Heart right ventricle (tissue), 16 donors: ENCODE results near the gene ATP6V1C2. TPM values are rescaled to one million over a fixed set of nuclear protein-coding genes. Genes with fewer than 3 reads are reported as not detected.

Source experiments
- ATAC-seq, 8 donors: fragments of 200-7000 bp; cut with Tn5 transposase; one replicate each; pipeline ENCODE4 v1.9.1; 2020; ENCODE audit warnings: mild to moderate bottlenecking in 8 of 8, moderate library complexity in 8 of 8, moderate number of reproducible peaks in 1 of 8
- DNase-seq, 2 donors: peaks; one replicate each; pipeline ENCODE4 v3.0.0-alpha.2; 2020
- H3K27ac ChIP-seq, 10 donors: fragments of 200-600 bp; sonication (generic) in 2 of 10; one replicate each; pipeline versions ENCODE4 v1.5.0 to v1.8.0; 2020 to 2022; ENCODE audit warnings: mild to moderate bottlenecking in 3 of 10
- H3K27me3 ChIP-seq, 7 donors: fragments of 200-600 bp; one replicate each; pipeline ENCODE4 v1.8.0; 2021 to 2022; ENCODE audit warnings: mild to moderate bottlenecking in 2 of 7
- H3K36me3 ChIP-seq, 9 donors: fragments of 200-600 bp; sonication (generic) in 1 of 9; one replicate each; pipeline versions ENCODE4 v1.5.0 to v1.8.0; 2020 to 2022; ENCODE audit warnings: mild to moderate bottlenecking in 2 of 9
- H3K4me1 ChIP-seq, 9 donors: fragments of 200-600 bp; sonication (generic) in 1 of 9; one replicate each; pipeline versions ENCODE4 v1.5.0 to v1.8.0; 2020 to 2022; ENCODE audit warnings: mild to moderate bottlenecking in 4 of 9
- H3K4me3 ChIP-seq, 10 donors: fragments of 200-600 bp; sonication (generic) in 2 of 10; one replicate each; pipeline versions ENCODE4 v1.5.0 to v1.8.0; 2020 to 2022; ENCODE audit warnings: mild to moderate bottlenecking in 7 of 10, moderate library complexity in 2 of 10
- H3K9me3 ChIP-seq, 11 donors: fragments of 200-600 bp in 10 of 11; sonication (generic) in 2 of 11; one replicate each; pipeline versions ENCODE4 v1.5.0 to v1.8.0; 2013 to 2022; ENCODE audit warnings: mild to moderate bottlenecking in 2 of 11, control low read depth in 1 of 11, moderate library complexity in 1 of 11
- CTCF ChIP-seq, 9 donors: fragments of 200-600 bp; sonication (generic) in 2 of 9; IDR thresholded peaks; one replicate each; pipeline versions ENCODE4 v1.5.0 to v1.8.0; 2021 to 2022; ENCODE audit warnings: antibody characterized with exemption in 9 of 9, mild to moderate bottlenecking in 5 of 9, moderate library complexity in 1 of 9
- WGBS, 2 donors: extraction: QIAGEN DNeasy Blood & Tissue Kit; methylation state at CpG; one replicate each; pipeline ENCODE4 v1.1.7; 2013; ENCODE audit warnings: inconsistent platforms in 1 of 2; 5-methylcytosine and 5-hydroxymethylcytosine counted together
- intact Hi-C, 10 donors: fragments of 100-400 bp; cut with DNase I; formaldehyde crosslinking; loops; one replicate each; pipeline versions ENCODE4 v1.11.1 to v1.14.2; 2022
- polyA plus RNA-seq, 2 donors: library from polyadenylated mRNA; stranded (reverse); fragments of 200-250 nt; gene quantifications; one replicate each; pipeline ENCODE4 v1.2.3, GENCODE V29; 2013
- total RNA-seq, 10 donors: library from RNA; stranded (reverse); fragmentation: NEBNext Ultra II Directional in 3 of 10; extraction: Animal tissue kit (Norgen Biotek cat#: 25700) in 3 of 10; gene quantifications; one replicate each; pipeline versions ENCODE4 v1.2.1 to v1.2.4, GENCODE V29; 2021 to 2023
- donor health status: Arrhythmogenic right ventricular cardiomyopathy.
- donor health status: ischemic (EF 13 %, LVEDD 7.1; RV severe dilation, severe dysfunction).
- donor health status: healthy with polysubstance abuse.
- donor health status: DM: no; HTN: yes; CAD: no.
- donor health status: DM: no; HTN: no; CAD: no.
- donor health status: ischemic (EF 25% LVEDD 6.9; RV normal size, moderate dysfunction).
- donor health status: ischemic (EF 25% LVEDD 5.7; RV mildly dilated, moderate dysfunction).
- donor health status: healthy.
- donor health status: DM: yes; HTN: yes; CAD: no.
- donor health status: Ischemic cardiomyopathy.
- donor health status: ischemic (EF 35%, LVEDD 5.7; RV mildly dilated, moderate dysfunction).
- donor health status: nonischemic (EF 11% LVEDD 7.7; RV severe dilation, severe dysfunction).
- donor health status: DM: yes; HTN: yes; CAD: no.
- donor health status: PGD.
- donor health status: ischemic (EF 29% LVEDD 5.4; RV normal size, mild dysfunction).
- donor health status: nonischemic (EF 23%, LVEDD 6.1; RV moderate dilation, normal function).

Gene ATP6V1C2
- total and polyA plus RNA-seq, 12 donors, result 0.09 to 3.4 (median 0.72) TPM

- DNase-seq (no peak), ATAC-seq (no peak)
- no peak for TF ChIP-seq CTCF (IDR thresholded peaks at IDR 0.05)
- H3K36me3 ChIP-seq, result peaks cover 0 to 100% (median 58%) of the 10 kb centered on the region in 9 donors
- intact Hi-C loops, result no loop called here
- 96 to 100% methylated on average over 1 of the region's 1 CpG for WGBS, 2 donors
- H3K4me1 ChIP-seq, result peaks cover 0 to 14% (median 0%) of the 10 kb centered on the region in 9 donors
- no peak overlapping the region for H3K4me3 ChIP-seq
- H3K27me3 ChIP-seq, result no peaks in the 10 kb centered on the region
- H3K27ac ChIP-seq, result no peak overlapping the region
- H3K9me3 ChIP-seq, result no peaks in the 10 kb centered on the region
Observed at GRCh38 chr2:10793816-10794215, 72.4 kb downstream of the ATP6V1C2 start.

- Histone ChIP-seq H3K4me1 (peaks cover 0 to 14% (median 0%) of the 10 kb centered on the region in 9 donors), H3K4me3 (no peak overlapping the region), H3K36me3 (peaks cover 0 to 100% (median 47%) of the 10 kb centered on the region in 9 donors), H3K27ac (no peak overlapping the region), H3K9me3 (no peaks in the 10 kb centered on the region), H3K27me3 (no peaks in the 10 kb centered on the region)
- intact Hi-C loops, result no loop called here
- no peak for ATAC-seq
- 32 to 60% methylated on average over 5 of the region's 5 CpGs for WGBS, 2 donors
- no peak for DNase-seq
- no peak for TF ChIP-seq CTCF (IDR thresholded peaks at IDR 0.05)
Observed at GRCh38 chr2:10794876-10795275, 73.4 kb downstream of the ATP6V1C2 start.

GRCh38 chr2:10795508-10796046 lies 74.1 kb downstream of the ATP6V1C2 start:
- ATAC-seq, result peak in 1 of 8 donors; percentile 55
- intact Hi-C loops, result no loop called here
- Histone ChIP-seq H3K27me3 (no peaks in the 10 kb centered on the region), H3K36me3 (peaks cover 0 to 100% (median 40%) of the 10 kb centered on the region in 9 donors), H3K27ac (no peak overlapping the region), H3K4me3 (no peak overlapping the region), H3K4me1 (peaks cover 0 to 14% (median 0%) of the 10 kb centered on the region in 9 donors), H3K9me3 (no peaks in the 10 kb centered on the region)
- no peak for TF ChIP-seq CTCF (IDR thresholded peaks at IDR 0.05)
- DNase-seq, result no peak
- 49 to 60% methylated on average over 7 of the region's 7 CpGs for WGBS, 2 donors

GRCh38 chr2:10796703-10797102 lies 75.3 kb downstream of the ATP6V1C2 start:
- H3K27me3 ChIP-seq, result no peaks in the 10 kb centered on the region
- H3K36me3 ChIP-seq, result peaks cover 2 to 100% (median 29%) of the 10 kb centered on the region in 9 donors
- H3K4me3 ChIP-seq, result no peak overlapping the region
- no peak overlapping the region for H3K27ac ChIP-seq
- no peak for ATAC-seq
- peaks cover 0 to 13% (median 0%) of the 10 kb centered on the region in 9 donors for H3K4me1 ChIP-seq
- H3K9me3 ChIP-seq, result no peaks in the 10 kb centered on the region
- DNase-seq, result no peak
- intact Hi-C loops, result no loop called here
- TF ChIP-seq CTCF (IDR thresholded peaks at IDR 0.05), result no peak
- WGBS, 2 donors, result 85 to 97% methylated on average over 2 of the region's 2 CpGs
